Measurements from ENCODE around the gene MMP11.
"Not testable (repeated sequence)": the region's sequence is repeated elsewhere in the genome, so short reads cannot be mapped to it uniquely, and the experiment has no call there.

MMP11 gene, protein sequence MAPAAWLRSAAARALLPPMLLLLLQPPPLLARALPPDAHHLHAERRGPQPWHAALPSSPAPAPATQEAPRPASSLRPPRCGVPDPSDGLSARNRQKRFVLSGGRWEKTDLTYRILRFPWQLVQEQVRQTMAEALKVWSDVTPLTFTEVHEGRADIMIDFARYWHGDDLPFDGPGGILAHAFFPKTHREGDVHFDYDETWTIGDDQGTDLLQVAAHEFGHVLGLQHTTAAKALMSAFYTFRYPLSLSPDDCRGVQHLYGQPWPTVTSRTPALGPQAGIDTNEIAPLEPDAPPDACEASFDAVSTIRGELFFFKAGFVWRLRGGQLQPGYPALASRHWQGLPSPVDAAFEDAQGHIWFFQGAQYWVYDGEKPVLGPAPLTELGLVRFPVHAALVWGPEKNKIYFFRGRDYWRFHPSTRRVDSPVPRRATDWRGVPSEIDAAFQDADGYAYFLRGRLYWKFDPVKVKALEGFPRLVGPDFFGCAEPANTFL

DNA sequence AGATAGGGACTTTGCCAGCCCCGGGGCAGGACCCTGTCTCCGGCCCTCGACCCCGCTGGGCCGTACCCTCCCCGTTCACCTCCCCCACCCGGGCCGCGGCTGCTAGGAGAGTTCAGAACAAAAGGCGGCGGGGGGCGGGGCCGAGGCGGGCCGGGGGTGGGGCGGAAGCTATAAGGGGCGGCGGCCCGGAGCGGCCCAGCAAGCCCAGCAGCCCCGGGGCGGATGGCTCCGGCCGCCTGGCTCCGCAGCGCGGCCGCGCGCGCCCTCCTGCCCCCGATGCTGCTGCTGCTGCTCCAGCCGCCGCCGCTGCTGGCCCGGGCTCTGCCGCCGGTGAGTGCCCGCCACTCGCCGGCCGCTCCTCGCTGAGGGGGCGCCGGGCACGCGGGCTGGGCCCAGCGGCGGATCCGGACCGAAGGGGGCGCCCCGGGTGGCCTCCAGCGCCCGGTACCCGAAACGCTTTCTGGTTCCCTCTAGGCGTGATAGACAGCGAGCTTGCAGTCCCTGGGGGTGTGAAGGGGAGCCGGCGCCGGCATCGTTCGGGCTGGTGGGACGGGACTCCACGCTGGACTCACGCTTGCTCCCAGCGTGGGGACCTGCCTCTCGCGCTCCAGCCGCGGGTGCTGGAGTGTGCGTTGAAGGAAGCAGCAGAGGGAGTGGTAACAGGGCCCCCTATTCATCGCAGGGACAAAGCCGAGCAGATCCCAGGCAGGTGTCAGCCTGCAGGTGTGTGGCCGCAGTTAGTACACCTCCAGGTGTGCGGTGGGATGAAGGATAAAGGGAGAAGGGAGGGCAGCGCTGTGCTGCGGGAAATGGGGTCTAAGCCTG is at the start of gene MMP11:
Gene MMP11 (plus strand): TSS at position 201 of the 825 bp plus-strand sequence. CDS start 22 bp downstream, at position 223.
- intact Hi-C loops (cut with DNase I), result no loop called here
- peak in 6 of 42 donors; percentile 13 to 54 (median 34) for DNase-seq

DNA sequence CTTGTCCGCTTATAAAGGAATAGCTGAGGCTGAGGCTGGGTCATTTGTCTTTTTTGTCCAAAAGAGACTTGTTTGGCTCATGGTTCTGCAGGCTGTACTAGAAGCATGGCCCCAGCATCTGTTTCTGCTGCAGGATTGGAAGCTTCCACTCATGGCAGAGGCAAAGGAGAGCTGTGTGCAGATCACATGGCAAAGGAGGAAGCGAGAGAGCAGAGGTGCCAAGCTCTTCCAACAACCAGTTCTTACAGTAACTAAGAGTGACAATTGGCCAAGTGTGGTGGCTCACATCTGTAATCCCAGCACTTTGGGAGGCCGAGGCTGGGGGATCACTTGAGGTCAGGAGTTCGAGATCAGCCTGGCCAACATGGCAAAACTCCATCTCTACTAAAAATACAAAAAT is 44.5 kb upstream of the MMP11 start:
- intact Hi-C loops (cut with DNase I), result not testable (repeated sequence)
- DNase-seq, result peak in 4 of 42 donors; percentile 17 to 32 (median 24)

DNA sequence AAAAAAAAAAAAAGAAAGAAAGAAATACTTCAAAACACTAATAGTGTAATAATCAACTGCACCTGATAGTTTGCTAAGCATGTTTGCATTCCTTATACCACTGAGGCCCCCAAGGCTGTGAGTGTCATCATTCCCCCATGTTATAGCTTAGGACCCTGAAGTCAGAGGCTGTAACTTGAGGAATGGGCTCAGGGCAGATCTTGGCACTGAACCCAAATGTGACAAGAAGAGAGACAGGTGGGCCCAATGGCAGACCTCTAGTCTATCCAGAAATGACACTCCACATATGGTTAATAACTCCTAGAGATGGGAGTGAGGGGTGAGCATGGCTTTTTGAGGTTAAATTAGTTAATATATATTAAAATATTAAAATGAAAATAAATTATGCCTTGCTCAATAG is 35.0 kb upstream of the MMP11 start:
- intact Hi-C loops (cut with DNase I), result no loop called here
- DNase-seq, result no peak

DNA sequence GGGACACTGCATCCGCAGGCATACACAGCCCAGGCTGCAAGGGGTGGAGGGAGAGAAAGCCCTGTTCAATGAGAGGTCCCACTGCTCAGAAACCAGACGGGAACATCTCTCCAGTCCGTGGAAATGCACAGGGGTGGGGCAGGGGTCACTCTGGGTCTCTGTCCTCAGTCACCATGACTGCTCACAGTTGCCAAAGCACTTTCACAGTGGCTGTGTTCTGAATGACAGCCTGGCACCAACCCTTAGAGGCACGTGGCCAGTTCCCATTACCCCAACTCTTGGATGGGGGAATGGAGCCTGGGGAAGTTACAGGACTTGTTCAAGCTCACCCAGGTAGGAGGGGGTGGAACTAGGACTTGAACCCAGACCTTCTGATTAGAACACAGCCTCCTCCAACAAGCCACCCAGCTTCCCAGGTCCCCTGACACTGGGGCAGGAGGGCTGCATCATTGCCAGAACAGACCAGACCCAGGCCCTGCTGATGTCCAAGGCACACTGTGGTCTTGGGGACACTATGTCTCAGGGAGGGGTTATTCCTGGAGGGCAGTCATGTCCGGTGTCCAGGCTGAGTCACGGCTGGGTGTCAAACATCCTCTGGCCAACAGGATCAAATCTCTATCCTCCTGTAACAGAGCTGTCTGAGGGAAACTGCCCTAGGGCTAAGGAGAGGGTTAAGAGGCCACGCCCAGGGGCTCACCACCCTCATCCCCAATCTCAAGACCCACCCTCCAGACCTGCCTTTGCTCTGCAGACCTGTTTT is 30.0 kb upstream of the MMP11 start:
- intact Hi-C loops (cut with DNase I), result no loop called here
- DNase-seq, result peak in 8 of 42 donors; percentile 11 to 57 (median 32)

DNA sequence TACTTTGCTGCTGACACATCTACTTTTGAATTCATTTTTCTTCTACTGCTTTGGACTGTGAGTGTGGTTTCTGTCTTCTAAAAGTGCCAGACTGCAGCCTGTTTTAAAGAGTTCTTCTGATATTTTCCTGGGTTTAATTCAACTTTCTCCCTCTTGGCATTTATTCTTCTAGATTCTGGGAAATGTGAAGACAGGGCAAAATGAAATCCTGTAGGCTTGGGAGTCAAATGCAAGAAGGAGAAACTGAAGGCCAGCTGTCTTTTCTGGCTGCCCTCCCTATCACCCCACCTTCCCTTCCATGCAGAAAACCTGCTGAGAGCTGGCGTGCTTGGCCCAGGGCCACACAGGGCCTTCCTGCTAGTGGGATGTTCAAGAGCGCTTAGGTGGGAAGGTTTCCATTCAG is 29.3 kb upstream of the MMP11 start:
- intact Hi-C loops (cut with DNase I), result no loop called here
- no peak for DNase-seq

DNA sequence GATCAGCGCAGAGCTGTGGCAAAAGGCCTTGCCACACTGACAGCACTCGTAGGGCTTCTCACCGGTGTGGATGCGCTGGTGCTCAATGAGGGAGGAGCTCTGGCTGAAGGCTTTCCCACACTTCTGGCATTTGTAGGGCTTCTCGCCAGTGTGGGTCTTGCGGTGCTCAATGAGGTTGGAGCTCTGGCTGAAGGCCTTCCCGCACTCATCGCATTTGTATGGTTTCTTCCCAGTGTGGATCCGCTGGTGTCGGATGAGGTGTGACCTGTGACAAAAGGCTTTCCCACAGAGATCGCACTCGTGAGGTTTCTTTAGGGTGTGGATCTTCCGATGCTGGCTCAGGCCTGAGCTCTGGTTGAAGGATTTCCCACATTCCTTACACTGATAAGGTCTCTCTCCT is 28.6 kb upstream of the MMP11 start:
- intact Hi-C loops (cut with DNase I), result no loop called here
- no peak for DNase-seq

DNA sequence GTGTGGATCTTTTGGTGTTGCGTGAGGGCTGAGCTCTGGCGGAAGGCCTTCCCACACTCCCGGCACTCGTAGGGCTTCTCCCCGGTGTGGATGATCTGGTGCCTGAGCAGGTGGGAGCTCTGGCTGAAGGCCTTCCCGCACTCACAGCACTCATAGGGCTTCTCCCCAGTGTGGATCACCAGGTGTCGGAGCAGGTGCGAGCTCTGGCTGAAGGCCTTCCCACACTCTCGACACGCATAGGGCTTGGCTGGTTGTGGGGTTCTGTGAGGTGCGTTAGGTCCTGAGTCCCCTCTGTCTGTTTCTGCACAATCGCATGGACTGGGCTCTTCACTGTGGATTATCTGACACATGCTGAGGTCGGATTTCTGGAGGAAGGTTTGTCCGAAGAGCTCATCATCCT is 28.2 kb upstream of the MMP11 start:
- intact Hi-C loops (cut with DNase I), result no loop called here
- DNase-seq, result no peak

DNA sequence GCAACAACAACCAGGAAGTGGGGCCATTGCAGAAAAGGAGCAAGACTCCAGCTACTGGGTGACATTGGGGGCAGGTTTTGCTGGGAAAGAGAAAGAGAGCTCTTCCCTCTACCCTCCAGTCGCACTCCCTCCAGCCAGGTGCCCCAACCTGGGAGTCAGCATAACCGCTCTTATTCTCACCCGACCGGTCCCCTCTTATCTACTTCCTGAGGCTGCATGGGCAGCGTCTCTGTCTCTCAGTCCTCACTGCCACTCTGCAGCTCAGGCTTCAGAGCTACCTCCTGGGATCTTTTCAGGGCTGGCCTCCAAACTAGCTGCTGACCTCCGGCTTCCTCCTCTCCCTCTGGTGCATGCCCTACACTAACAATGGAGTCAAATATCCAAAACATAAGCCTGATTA is 26.9 kb upstream of the MMP11 start:
- no peak for DNase-seq
- intact Hi-C loops (cut with DNase I), result no loop called here

DNA sequence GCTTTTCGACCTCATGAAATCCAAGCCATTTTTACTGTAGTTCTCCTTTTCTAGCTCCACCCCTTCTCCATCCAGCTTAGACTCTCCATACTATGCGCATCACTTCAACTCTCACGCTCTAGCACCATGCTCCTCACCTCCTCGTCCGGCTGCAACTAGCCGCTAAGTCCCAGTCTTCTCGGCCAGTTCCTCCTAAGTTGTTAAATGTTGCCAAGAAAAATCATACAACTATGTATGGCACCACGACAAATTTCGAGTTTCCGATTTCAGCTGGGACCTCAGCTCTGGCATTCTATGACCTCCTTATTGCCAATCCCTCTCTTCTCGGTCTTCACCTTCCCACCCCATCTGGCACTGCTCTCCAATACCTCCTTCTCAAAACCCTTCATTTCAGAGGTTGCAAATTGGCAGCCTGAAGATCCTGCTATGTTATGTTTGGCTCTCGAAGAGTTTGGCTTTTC is 22.8 kb upstream of the MMP11 start:
- DNase-seq, result no peak
- intact Hi-C loops (cut with DNase I), result no loop called here

DNA sequence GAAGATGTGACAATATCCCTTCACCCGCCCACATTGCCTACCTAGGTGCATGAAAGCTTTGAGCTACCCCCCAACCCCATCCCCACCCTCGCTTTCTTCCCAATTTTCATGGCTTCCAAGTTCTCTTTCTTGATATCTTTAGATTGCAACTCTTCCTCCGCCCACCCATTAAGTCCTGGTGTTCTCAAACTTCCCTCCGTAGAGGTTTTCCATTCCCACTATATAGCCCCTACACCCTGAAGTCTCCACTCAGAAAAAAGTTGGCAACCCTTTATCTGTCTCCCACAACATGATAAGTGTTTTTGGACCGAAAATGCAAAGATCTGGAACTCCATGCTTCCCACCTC is 22.3 kb upstream of the MMP11 start:
- no peak for DNase-seq
- intact Hi-C loops (cut with DNase I), result no loop called here

DNA sequence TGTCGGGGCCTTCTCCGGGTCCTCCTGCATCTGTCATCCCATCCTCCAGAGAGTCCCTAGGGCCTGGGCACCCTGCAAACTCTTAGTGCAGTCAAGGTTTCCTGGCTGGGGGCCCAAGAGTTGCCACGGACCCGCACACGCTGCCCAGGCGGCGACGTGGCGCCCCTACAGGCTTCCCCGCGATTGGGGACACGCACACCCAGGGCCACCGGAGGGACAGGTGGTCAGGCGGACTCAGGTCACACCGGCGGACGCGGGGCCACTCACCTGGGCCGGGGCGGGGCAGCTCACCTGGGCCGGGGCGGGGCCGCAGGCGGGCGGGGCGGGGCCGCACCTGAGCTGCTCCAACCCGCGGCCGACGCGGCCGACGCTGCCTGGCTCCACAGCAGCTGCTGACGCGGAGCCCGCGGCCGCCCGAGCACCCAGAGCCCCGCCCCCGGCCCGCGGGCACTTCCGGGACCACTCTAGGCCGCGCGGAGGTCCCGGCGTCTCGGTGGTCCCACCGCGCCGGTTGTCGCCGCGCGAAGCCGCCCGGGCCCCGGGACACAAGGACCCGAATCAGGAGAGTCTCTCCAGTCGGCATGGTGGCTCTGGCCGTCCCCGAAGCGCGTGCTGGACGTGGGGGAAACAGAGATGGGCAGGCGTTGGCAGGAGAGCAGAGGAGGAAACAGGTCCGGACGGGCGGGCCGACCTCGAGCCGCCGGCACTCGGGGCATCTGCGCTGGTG is 21.8 kb upstream of the MMP11 start, which contains the start of gene ZNF70:
Gene ZNF70 (minus strand): TSS at position 399 of the 727 bp plus-strand sequence. CDS start 5,972 bp downstream, outside the sequence.
- intact Hi-C loops (cut with DNase I), result no loop called here

DNA sequence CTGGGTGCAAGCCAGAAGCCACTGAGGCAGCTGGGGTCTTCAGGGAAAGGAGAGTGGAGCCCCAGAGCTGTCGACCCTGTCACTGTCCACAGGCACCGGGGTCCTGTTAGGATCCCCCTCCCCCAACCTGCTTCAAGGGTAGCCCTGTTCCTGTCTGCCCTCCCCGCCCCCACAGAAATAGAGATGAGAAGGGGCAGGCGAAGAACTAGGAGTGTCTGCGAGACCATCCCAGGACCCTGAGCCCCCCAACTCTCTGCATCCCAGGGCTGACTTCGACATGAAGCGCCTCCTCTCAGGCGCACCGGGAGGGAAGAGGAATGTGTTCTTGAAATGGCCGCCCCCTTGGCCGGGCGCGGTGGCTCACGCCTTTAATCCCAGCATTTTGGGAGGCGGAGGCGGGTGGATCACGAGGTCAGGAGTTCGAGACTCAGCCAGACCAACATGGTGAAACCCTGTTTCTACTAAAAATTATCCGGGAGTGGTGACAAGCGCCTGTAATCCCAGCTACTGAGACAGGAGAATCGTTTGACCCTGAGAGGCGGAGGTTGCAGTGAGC is 21.1 kb upstream of the MMP11 start:
- intact Hi-C loops (cut with DNase I), result no loop called here
- DNase-seq, result peak in 3 of 42 donors; percentile 39 to 64 (median 52)

More for the DNA sequence above, 21.8 kb upstream of the MMP11 start, which contains the start of gene ZNF70:
- peak; percentile 44 to 90 (median 82) for DNase-seq

DNA sequence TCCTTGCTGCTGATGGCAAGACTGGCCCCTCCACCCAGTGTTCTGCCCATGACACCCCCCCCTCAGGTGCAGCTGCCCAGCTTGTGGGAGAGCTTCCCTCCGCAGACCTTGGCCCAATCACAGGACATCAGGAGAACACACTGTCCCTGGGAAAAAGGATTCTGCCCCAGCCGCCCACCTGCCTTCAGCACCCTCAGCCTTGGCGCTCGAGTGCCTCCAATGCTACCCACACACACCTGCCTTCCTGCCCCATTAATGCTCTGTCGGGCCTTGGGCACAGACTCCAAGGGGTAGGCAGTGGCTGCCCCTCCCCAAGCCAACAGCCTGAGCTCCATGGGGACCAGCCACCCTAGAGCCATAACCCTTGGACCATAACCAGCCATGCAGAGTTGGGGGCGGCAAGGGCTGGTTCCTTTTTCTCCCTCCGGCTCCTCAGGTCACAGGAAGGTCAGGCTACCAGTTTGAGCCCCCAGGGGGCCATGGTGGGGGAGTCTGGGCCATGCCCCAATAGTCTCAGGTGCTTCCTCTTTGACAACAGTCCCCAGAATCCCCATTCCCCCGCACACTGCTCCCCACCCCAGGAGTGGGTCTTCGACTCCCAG is 20.5 kb upstream of the MMP11 start:
- no peak for DNase-seq
- intact Hi-C loops (cut with DNase I), result no loop called here

DNA sequence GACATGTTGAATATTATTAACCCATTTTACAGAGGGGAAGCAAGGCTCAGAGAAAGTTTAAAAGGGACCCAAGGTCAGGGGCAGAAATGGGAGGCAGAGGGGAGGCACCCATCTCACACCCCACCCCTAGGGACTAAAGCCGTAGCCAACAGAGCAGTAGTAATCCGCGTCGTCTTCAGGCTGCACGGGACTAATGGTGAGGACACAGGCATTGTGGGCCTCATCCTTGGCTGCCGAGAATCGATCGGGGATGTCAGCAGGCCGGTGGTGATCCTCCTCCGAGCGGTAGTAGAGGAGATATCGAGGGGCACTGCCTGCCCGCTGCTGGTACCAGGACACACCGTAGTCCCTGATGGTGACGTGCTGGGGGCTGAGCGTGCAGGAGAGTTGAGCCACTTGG is 19.9 kb upstream of the MMP11 start:
- intact Hi-C loops (cut with DNase I), result no loop called here
- DNase-seq, result no peak

DNA sequence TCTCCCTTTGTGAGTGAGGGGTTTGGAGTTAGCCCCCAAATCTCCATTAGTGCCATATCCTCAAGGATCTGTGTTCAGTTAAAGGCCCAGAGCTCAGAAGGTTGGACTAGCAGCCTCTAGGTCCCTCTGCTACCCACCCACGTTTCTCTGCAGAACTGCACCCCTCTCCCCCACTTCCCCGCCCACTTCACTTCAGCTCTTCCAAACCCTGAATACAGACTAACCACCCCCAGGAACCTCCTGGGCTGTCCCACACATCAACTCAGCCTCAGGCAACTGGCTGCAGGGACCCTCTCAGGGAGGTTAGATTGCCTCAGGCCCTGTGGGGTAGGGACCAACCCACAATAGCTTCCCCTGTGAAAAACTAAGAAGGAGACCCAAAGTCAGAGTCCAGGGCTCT is 19.3 kb upstream of the MMP11 start:
- DNase-seq, result peak in 2 of 42 donors; percentile 42 to 48
- intact Hi-C loops (cut with DNase I), result no loop called here

DNA sequence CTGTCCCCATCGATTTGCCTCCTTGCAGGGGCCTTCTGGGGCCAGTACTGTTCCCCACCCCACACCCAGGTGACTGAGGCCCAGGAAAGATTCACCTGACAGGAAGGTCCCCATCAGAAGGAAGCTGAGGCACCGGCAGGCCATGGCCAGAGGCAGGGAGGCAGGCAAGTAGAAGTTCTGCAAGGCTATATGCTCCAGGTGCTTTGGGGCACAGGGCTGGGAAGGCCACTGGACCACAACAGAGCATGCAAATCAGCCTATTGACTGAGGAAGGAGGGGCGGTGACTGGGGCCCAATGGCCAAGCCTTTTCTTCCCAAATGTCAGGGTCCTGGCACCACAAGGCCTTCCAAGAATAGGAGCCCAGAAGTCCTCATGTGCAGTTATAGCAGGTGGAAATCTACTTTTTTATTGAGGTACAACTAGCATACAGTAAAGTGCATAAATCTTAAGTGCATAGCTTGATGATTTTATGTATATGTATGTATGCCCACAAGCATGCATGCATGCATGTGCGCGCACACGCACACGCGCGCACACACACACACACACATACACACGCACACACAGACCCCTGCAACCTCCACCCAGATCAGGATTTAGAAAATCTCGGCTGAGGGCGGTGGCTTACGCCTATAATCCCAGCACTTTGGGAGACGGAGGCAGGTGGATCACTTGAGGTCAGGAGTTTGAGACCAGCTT is 18.3 kb upstream of the MMP11 start, which contains the start of gene VPREB3:
Gene VPREB3 (minus strand): TSS at position 206 of the 700 bp plus-strand sequence. CDS start 62 bp downstream, at position 144.
- intact Hi-C loops (cut with DNase I), result no loop called here
- DNase-seq, result no peak
